Brain microvascular endothelial cell (primary cell): ENCODE data around the gene ATP13A1.

ENCODE experiments used
- DNase-seq: peaks from one replicate; pipeline ENCODE4 v3.0.0-alpha.2; 2020
- H3K27ac ChIP-seq: fragments of 250-450 bp; sonication (Bioruptor Pico); 2 replicates; pipeline ENCODE4 v1.5.1; 2020; ENCODE audit warnings: mild to moderate bottlenecking, moderate library complexity
- H3K27me3 ChIP-seq: fragments of 250-450 bp; sonication (Bioruptor Pico); replicated peaks from 2 replicates; pipeline ENCODE4 v1.5.1; 2020; ENCODE audit warnings: mild to moderate bottlenecking
- H3K36me3 ChIP-seq: fragments of 250-450 bp; sonication (Bioruptor Pico); replicated peaks from 2 replicates; pipeline ENCODE4 v1.5.1; 2020; ENCODE audit warnings: mild to moderate bottlenecking
- H3K4me3 ChIP-seq: 2 replicates; pipeline ENCODE4 v1.5.1; 2011; ENCODE audit warnings: low read depth, mild to moderate bottlenecking, control low read depth, low read length, moderate library complexity
- in situ Hi-C: cut with HindIII; loops from 2 replicates; pipeline ENCODE4 v1.10.0; 2017; ENCODE audit warnings: low sequenced_read_pairs, low pct_ligation_motif_present
- TF ChIP-seq, protein P1 (sequence below): IDR thresholded peaks from 2 replicates; pipeline ENCODE4 v1.5.1; 2011; ENCODE audit warnings: low read depth, mild to moderate bottlenecking, moderate library complexity, low read length, control low read depth, inconsistent platforms; ENCODE audit errors: missing control alignments

ATP13A1 gene

DNA sequence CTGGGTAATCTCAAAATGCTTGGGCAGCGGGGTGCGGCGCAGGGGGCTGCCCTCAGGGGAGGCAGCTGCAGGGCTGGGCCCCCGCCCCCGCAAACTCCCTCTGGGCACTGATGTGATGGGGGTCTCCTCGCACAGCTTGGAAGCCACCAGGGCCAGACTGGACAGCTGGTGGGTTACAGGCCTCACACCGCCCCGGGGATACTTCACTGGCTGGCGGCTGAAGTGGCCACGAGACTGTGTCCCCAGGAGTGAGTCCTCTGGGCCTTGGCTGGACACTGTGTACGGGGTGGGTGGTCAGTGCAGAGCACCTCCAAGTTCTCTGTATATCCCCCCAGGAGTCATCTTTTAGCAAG lies 33.4 kb downstream of the ATP13A1 start:
- Histone ChIP-seq H3K4me3 (no peak overlapping the region), H3K27me3 (no peaks in the 10 kb centered on the region), H3K27ac (no peak overlapping the region), H3K36me3 (peaks cover 16% of the 10 kb centered on the region)
- in situ Hi-C loops = no loop called here
- TF ChIP-seq, protein P1, sequence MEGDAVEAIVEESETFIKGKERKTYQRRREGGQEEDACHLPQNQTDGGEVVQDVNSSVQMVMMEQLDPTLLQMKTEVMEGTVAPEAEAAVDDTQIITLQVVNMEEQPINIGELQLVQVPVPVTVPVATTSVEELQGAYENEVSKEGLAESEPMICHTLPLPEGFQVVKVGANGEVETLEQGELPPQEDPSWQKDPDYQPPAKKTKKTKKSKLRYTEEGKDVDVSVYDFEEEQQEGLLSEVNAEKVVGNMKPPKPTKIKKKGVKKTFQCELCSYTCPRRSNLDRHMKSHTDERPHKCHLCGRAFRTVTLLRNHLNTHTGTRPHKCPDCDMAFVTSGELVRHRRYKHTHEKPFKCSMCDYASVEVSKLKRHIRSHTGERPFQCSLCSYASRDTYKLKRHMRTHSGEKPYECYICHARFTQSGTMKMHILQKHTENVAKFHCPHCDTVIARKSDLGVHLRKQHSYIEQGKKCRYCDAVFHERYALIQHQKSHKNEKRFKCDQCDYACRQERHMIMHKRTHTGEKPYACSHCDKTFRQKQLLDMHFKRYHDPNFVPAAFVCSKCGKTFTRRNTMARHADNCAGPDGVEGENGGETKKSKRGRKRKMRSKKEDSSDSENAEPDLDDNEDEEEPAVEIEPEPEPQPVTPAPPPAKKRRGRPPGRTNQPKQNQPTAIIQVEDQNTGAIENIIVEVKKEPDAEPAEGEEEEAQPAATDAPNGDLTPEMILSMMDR = no peak
- DNase-seq = no peak

DNA sequence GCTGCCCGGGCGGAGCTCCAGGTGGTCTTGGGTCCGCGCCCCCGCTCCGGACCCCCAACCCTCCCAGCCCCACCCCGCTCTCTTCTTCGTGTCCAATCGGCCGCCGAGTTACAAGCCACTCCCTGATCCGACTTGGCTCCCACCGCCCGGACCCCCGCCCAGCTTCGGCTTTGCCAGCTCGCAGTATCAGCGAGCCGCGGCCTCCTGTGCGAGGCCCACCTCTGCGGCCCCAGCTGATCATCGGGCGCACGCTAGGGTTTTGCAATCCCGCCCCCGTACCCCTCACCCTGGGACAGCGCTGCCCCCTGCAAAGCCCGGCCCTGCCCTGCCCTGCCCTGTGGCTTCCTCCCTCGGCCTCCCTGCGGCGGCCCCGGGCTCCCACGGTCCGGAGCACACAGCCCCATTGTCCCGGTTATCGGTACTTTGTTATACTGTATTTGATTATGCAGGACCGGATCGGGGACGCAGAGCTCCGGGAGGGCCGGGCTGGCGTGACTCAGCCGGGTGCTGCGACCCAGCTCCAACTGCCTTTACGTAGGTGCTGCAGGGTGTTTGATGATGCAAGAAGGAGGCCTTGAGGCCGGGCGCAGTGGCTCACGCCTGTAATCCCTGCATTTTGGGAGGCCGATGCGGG lies 34.9 kb downstream of the ATP13A1 start:
- Histone ChIP-seq H3K36me3 (peaks cover 4% of the 10 kb centered on the region), H3K27ac (no peak overlapping the region), H3K27me3 (no peaks in the 10 kb centered on the region), H3K4me3 (peak overlapping the region; percentile 45)
- peak; percentile 58 for DNase-seq
- in situ Hi-C loops = no loop called here
- TF ChIP-seq, protein P1 = no peak

DNA sequence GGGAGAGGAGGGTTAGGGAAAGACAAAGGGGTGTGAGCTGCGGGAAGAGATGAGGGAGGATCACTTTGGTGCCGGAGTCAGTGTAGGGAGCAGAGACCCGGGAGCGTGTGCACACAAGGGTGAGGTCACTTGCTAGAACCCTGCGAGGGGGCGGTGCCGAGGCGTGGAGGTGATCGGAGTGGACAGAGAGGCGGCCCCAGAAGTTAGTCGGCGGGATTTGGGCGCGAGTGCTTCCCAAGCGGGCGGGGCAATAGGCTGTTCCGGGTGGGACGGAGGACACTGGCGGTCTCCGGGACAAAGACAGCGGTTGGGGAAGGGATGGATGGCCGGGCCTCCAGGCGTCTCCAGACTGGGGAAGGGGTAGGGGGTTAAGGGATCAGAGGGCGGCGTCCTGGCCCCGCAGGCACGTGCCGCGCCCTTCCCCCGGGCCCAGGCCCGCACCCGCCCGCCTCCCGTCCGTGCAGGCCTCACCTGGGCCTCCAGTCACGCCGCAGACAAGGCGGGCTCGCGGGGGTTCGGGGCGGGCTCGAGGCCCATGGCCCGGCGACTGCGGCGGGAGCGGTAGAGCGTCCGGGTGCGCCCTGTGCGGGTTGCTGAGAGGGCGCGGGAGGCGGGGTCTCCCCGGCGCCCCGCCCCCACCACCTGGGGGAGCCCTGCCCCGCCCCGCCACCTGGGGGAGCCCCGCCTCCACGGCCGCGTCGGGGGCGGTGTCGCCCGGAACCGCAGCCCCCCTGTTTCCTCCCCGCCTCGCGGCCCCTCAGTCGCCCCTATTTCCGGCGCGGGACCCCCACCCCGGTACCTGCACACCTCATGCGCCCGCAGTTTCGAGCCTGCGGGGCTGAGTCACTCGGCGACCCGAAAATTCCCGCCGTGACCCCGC lies 35.6 kb downstream of the ATP13A1 start, which contains the start of gene LPAR2:
Gene LPAR2 (minus strand): TSS at position 600 of the 880 bp plus-strand sequence. CDS start 945 bp downstream, outside the sequence.
- no peak for DNase-seq

DNA sequence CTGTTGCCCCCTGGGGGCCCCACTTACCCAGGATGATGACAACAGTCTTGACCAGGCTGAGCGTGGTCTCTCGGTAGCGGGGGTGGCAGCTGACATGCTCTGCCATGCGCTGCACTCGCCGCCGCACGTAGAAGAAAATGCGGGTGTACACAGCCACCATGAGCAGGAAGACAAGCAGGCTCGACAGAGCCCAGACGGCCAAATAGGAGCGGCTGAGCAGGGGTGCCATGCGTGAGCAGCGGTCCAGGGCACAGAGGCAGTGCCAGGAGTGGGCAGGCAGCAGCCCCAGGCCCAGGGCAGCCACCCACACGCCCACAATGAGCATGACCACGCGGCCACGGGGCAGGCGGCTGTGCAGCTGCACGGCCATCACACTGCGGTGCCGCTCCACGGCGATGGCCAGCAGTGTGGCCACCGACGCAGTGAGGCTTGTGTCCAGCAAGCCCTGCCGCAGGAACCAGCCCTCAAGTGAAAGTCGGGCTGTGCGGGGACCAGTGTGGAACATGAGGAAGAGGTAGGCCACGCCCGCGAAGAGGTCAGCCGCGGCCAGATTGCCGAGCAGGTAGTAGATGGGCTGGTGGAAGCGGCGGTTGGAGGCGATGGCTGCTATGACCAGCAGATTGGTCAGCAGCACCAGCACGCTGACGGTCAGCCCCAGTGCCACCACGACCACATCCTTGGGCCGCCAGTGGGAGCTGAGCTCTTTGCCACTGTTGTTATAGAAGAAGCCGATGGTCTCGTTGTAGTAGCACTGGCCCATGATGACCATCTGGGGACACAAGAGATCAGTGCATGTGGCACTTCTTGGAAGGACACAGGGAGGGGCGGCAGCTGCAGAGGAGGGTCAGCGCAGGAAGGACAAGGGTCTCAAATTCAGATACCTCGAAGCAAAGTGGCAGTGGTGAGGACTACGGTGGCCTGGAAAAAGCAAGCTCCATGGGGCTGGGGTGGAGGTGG lies 36.7 kb downstream of the ATP13A1 start:
- Histone ChIP-seq H3K27me3 (no peaks in the 10 kb centered on the region), H3K27ac (no peak overlapping the region), H3K4me3 (no peak overlapping the region), H3K36me3 (no peaks in the 10 kb centered on the region)
- no peak for DNase-seq
- TF ChIP-seq, protein P1 = no peak
- in situ Hi-C loops = no loop called here

More for the DNA sequence above, 35.6 kb downstream of the ATP13A1 start, which contains the start of gene LPAR2:
- H3K4me3 ChIP-seq = peak within 1 kb of the TSS; percentile 45
- no peaks in the 10 kb centered on the region for H3K36me3 ChIP-seq
- TF ChIP-seq, protein P1 = no peak
- no peak within 1 kb of the TSS for H3K27ac ChIP-seq
- no peaks in the 10 kb centered on the region for H3K27me3 ChIP-seq
- in situ Hi-C loops = no loop called here

DNA sequence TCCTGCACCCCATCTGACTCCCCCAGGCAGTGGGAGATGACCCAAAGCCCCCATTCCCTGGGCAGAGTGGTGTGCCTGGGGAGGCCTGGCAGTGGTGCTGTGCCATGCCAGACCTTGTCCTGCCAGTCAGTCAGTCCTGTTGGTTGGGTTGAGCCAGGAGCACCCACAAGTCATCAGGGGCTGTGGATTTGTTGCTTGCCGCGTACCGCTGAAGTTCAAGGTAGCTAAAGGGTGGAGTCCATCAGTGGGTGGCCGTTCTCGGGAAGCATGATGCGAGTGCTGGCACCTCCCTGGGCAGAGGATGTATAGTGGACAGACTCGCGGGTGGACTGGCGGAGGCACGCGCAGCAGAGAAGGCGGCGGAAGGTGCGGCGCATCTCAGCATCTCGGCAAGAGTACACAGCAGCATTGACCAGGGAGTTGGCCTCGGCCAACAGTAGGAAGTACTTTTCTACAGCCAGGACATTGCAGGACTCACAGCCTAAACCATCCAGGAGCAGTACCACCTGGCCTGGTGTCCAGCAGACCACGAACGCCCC lies 39.4 kb downstream of the ATP13A1 start:
- in situ Hi-C loops = no loop called here
- no peak overlapping the region for H3K4me3 ChIP-seq
- H3K27me3 ChIP-seq = no peaks in the 10 kb centered on the region
- no peak overlapping the region for H3K27ac ChIP-seq
- no peaks in the 10 kb centered on the region for H3K36me3 ChIP-seq
- no peak for DNase-seq
- TF ChIP-seq, protein P1 = no peak
